Gastroesophageal sphincter (tissue), 4 donors: ENCODE results near the gene SCAMP5. TPM values are rescaled to one million over a fixed set of nuclear protein-coding genes. Genes with fewer than 3 reads are reported as not detected.

Source experiments
- ATAC-seq: fragments of 150-250 bp; one replicate; pipeline ENCODE4 v1.9.1; 2016; ENCODE audit warnings: mild to moderate bottlenecking, moderate library complexity
- H3K27ac ChIP-seq, 4 donors: fragments of 200-600 bp; sonication (generic) in 3 of 4; 1 replicate in 3 of 4; 2 replicates in 1 of 4; pipeline ENCODE4 v1.5.1; 2016 to 2019
- H3K27me3 ChIP-seq: fragments of 200-600 bp; sonication (generic); one replicate; pipeline ENCODE4 v1.5.1; 2019
- H3K36me3 ChIP-seq, 2 donors: fragments of 200-600 bp; sonication (generic); one replicate each; pipeline ENCODE4 v1.5.1; 2019; ENCODE audit warnings: control low read depth in 1 of 2
- H3K4me1 ChIP-seq, 3 donors: fragments of 200-600 bp; sonication (generic); 1 replicate in 2 of 3; 2 replicates in 1 of 3; pipeline ENCODE4 v1.5.1; 2016 to 2019; ENCODE audit warnings: control low read depth in 2 of 3
- H3K4me3 ChIP-seq, 2 donors: fragments of 200-600 bp; sonication (generic); one replicate each; pipeline ENCODE4 v1.5.1; 2019; ENCODE audit warnings: mild to moderate bottlenecking in 1 of 2, moderate library complexity in 1 of 2
- H3K9me3 ChIP-seq, 3 donors: fragments of 200-600 bp; sonication (generic); one replicate each; pipeline ENCODE4 v1.5.1; 2017 to 2019; ENCODE audit warnings: control low read depth in 2 of 3
- EP300 ChIP-seq: sonication (generic); formaldehyde crosslinking; IDR thresholded peaks from one replicate; pipeline ENCODE4 v1.6.1; 2017; ENCODE audit warnings: antibody characterized with exemption, mild to moderate bottlenecking
- POLR2A ChIP-seq, 2 donors: fragments of 450-650 bp; IDR thresholded peaks; one replicate each; pipeline ENCODE4 v1.6.1; 2017; ENCODE audit warnings: antibody characterized with exemption in 2 of 2, mild to moderate bottlenecking in 2 of 2, moderate library complexity in 1 of 2
- POLR2AphosphoS5 ChIP-seq: sonication (generic); formaldehyde crosslinking; IDR thresholded peaks from one replicate; pipeline ENCODE4 v1.6.1; 2017; ENCODE audit warnings: antibody characterized with exemption
- WGBS, 2 donors: methylation state at CpG; one replicate each; pipeline ENCODE4 v1.1.5; 2018; ENCODE audit warnings: low coverage in 1 of 2; 5-methylcytosine and 5-hydroxymethylcytosine counted together
- total RNA-seq, 4 donors: library from RNA; depleted of rRNA; stranded (reverse); fragments of >200 nt; gene quantifications; one replicate each; pipeline ENCODE4 v1.1.0, GENCODE V29; 2016
- TF ChIP-seq, protein P1 (sequence below), 4 experiments: fragments of 200-600 bp in 2 of 4; fragments of 450-650 bp in 2 of 4; sonication (generic) in 1 of 4; IDR thresholded peaks; one replicate each; pipeline ENCODE4 v1.5.1; 2017 to 2019; ENCODE audit warnings: antibody characterized with exemption in 4 of 4, mild to moderate bottlenecking in 2 of 4, moderate library complexity in 2 of 4

The SCAMP5 gene
- total RNA-seq, 4 donors from 2014 or later, result 2.2 to 10.1 (median 5.6) TPM

DNA sequence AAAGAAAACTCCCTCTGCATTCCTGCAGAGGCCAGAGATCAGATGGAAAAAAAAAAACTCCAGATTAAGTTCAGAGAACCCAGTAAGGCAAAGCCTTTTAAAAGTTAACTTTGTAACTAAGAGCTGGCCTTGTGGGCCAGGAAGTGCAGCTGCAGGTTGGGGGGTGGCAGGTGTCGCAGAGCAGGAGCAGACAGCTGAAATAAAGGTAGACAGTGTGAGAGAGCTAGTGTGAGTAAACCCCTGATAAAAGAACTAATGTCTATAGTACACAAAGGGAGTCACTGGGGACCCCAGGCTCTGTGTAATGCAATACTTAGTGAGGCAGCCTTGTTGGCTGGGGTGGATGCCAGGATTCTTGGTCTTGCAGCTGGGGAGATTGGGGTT is 70.1 kb downstream of the SCAMP5 start:
- Histone ChIP-seq H3K36me3 (no peaks in the 10 kb centered on the region), H3K9me3 (peaks cover 0 to 13% (median 0%) of the 10 kb centered on the region in 3 donors), H3K4me3 (no peak overlapping the region), H3K4me1 (peaks cover 0 to 4% (median 0%) of the 10 kb centered on the region in 3 donors), H3K27ac (no peak overlapping the region), H3K27me3 (no peaks in the 10 kb centered on the region)
- ATAC-seq, result no peak
- TF ChIP-seq POLR2AphosphoS5 (no peak), POLR2A (IDR thresholded peaks at IDR 0.05) (no peak)
- 78 to 86% methylated on average over 1 of the region's 1 CpG for WGBS, 2 donors

DNA sequence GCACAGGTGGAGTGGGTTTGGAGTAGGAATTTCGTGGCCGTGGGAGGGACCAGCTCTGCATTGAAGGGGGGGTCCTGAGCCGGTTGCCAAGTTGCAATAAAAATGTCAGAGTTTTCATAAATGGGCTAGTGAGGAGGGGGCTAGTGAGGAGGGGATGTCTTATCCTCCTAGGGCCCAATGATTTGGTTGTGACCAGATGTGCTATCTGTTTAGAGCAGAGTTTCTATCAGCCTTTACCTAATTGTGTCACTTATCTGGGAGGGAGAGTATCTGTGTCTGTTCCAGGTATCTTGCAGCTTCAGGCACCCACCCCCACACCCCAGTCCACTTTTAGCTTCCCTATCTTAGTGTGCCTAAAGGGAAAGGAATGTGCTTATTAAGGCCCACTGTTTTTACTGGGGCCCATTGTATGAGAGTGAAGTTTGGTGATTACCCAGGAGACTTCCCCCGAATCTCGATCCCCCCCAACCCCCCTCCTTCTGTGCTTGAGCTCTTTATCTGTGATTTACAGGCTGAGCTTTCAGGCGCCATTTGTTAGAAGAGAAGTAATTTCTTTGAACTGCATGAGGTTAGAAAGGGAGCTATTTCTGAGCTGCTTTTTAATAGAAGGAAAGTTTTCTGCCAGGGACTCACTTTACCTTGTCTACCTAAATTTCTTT is 70.6 kb downstream of the SCAMP5 start:
- Histone ChIP-seq H3K27me3 (no peaks in the 10 kb centered on the region), H3K27ac (no peak overlapping the region), H3K4me1 (peaks cover 0 to 4% (median 0%) of the 10 kb centered on the region in 3 donors), H3K4me3 (no peak overlapping the region), H3K9me3 (peaks cover 0 to 13% (median 0%) of the 10 kb centered on the region in 3 donors), H3K36me3 (no peaks in the 10 kb centered on the region)
- TF ChIP-seq POLR2AphosphoS5, result no peak
- TF ChIP-seq EP300, result no peak
- no peak for TF ChIP-seq POLR2A (IDR thresholded peaks at IDR 0.05)
- TF ChIP-seq, protein P1, sequence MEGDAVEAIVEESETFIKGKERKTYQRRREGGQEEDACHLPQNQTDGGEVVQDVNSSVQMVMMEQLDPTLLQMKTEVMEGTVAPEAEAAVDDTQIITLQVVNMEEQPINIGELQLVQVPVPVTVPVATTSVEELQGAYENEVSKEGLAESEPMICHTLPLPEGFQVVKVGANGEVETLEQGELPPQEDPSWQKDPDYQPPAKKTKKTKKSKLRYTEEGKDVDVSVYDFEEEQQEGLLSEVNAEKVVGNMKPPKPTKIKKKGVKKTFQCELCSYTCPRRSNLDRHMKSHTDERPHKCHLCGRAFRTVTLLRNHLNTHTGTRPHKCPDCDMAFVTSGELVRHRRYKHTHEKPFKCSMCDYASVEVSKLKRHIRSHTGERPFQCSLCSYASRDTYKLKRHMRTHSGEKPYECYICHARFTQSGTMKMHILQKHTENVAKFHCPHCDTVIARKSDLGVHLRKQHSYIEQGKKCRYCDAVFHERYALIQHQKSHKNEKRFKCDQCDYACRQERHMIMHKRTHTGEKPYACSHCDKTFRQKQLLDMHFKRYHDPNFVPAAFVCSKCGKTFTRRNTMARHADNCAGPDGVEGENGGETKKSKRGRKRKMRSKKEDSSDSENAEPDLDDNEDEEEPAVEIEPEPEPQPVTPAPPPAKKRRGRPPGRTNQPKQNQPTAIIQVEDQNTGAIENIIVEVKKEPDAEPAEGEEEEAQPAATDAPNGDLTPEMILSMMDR (IDR thresholded peaks at IDR 0.05), result no peak
- 60 to 86% methylated on average over 2 to 6 of the region's 6 CpGs for WGBS, 2 donors
- no peak for ATAC-seq

DNA sequence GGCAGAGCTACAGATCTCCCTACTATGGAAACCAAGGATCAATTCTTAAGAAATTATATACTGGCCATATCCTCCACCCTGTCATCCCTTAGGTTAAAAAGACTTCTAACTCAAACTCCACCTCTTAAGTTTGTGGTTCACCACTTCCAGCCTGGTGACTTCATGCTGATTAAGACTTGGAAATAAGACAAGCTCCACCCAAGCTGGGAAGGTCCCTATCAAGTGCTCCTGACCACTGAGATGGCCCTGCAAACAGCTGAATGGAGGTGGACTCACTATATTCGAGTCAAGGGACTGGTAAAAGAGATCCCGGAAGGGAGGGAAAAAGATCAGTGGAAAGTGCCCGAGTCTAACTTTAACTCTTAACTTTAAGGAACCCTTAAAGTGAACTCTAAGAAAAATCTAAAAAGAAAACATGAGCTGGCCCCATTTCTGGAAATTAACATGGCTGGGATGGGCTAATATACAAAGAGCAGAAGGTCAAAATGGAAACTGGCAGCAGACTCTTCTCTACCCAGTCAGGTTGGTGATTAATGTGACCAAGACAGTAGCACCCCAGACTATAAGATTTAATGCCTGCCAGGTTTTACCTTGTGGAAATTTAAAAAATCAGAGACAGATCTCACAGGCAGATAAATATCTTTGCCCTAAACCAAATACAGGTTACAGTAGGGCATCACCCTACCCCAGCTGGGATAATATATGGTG is 71.9 kb downstream of the SCAMP5 start:
- ATAC-seq, result no peak
- Histone ChIP-seq H3K27ac (no peak overlapping the region), H3K4me1 (peaks cover 0 to 4% (median 0%) of the 10 kb centered on the region in 3 donors), H3K9me3 (peaks cover 0 to 13% (median 0%) of the 10 kb centered on the region in 3 donors), H3K27me3 (no peaks in the 10 kb centered on the region), H3K4me3 (no peak overlapping the region), H3K36me3 (no peaks in the 10 kb centered on the region)
- WGBS, 2 donors, result 60% methylated on average over 3 of the region's 3 CpGs; no CpG with 5 or more reads in 1 of the 2 donors
- TF ChIP-seq POLR2A (IDR thresholded peaks at IDR 0.05) (no peak), POLR2AphosphoS5 (no peak), EP300 (no peak)
- TF ChIP-seq, protein P1 (IDR thresholded peaks at IDR 0.05), result no peak

DNA sequence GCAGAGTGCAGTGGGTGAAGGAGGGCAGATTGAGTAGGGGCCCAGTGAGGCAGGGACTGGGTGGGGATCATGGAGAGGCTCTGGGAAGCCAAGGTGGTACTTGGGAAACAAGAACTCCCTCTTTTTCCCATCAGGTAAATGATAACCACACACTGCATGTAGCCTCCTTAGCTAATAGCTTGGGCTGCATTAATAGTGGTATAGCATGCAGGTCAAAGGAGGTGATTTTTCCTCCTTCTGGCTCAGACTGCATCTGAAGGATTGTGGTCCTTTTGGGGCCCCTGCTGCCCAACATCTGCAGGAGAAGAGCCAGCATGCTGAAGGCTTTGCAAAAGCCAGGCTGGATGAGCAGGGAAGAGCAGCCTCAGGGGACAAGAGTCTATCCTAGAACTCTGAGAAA is 73.4 kb downstream of the SCAMP5 start:
- H3K9me3 ChIP-seq, result peaks cover 0 to 13% (median 0%) of the 10 kb centered on the region in 3 donors
- TF ChIP-seq POLR2AphosphoS5, result no peak
- no peak for TF ChIP-seq EP300
- TF ChIP-seq POLR2A (IDR thresholded peaks at IDR 0.05), result no peak
- TF ChIP-seq, protein P1 (IDR thresholded peaks at IDR 0.05), result no peak

DNA sequence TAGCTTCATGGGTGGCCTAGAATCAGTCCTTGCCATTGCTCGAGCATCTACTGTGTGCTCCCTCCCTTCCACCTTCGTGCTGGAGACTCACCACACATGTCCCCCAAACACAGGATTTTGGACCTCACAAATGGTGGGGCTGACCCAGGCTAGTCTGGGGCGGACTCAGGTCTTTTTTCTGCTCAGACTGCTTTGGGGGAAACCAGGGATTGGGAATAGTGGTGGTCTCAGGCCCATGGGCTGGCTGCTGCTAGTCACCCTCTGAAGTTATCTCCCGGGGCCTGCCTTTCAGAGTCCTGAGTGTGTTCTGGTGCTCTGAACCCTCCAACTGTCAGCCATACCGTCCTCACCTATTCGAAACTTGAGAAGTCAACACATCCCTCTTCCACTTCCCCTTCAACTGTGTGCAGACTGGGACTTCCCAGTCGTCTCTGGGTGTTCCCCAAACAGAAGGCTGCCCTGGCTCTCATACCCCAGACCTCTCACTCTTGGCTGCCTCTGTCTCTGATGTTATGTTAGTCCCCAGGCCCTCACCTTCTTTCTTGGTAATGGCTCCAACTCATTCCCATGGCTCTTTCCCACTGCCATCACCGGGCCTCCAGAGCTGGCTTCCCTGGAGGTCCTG is 74.0 kb downstream of the SCAMP5 start:
- Histone ChIP-seq H3K9me3 (peaks cover 0 to 13% (median 0%) of the 10 kb centered on the region in 3 donors), H3K4me3 (no peak overlapping the region), H3K4me1 (peaks cover 0 to 3% (median 0%) of the 10 kb centered on the region in 3 donors), H3K27me3 (no peaks in the 10 kb centered on the region), H3K27ac (no peak overlapping the region), H3K36me3 (no peaks in the 10 kb centered on the region)
- WGBS, 2 donors, result 48 to 71% methylated on average over 3 to 6 of the region's 8 CpGs
- no peak for ATAC-seq
- TF ChIP-seq EP300, result no peak
- TF ChIP-seq, protein P1 (IDR thresholded peaks at IDR 0.05), result no peak
- no peak for TF ChIP-seq POLR2A (IDR thresholded peaks at IDR 0.05)
- no peak for TF ChIP-seq POLR2AphosphoS5

More for the DNA sequence above, 73.4 kb downstream of the SCAMP5 start:
- Histone ChIP-seq H3K4me1 (peaks cover 0 to 4% (median 0%) of the 10 kb centered on the region in 3 donors), H3K36me3 (no peaks in the 10 kb centered on the region), H3K27me3 (no peaks in the 10 kb centered on the region), H3K4me3 (no peak overlapping the region), H3K27ac (no peak overlapping the region)
- ATAC-seq, result no peak
